CD4-positive, alpha-beta T cell treated with Interleukin-6 for 4 hours (primary cell): ENCODE data around the gene LVRN.
"Not testable (repeated sequence)": the region's sequence is repeated elsewhere in the genome, so short reads cannot be mapped to it uniquely, and the experiment has no call there.

ENCODE experiments used
- DNase-seq: peaks from one replicate; pipeline ENCODE4 v3.0.0-alpha.2; 2020; ENCODE audit warnings: mixed read lengths

Gene LVRN

GRCh38 chr5:115962239-115962564 is at the start of gene LVRN:
Gene LVRN, plus strand, starts transcription at chr5:115962475. Its CDS starts 143 bp downstream, at chr5:115962618.
- DNase-seq: no peak

GRCh38 chr5:115913623-115914400 is 48.5 kb upstream of the LVRN start:
- DNase-seq: not testable (repeated sequence)

- DNase-seq: no peak
Measured at GRCh38 chr5:115920171-115920725, 42.0 kb upstream of the LVRN start.

GRCh38 chr5:115928578-115929407 is 33.5 kb upstream of the LVRN start:
- DNase-seq: not testable (repeated sequence)

- DNase-seq: not testable (repeated sequence)
Measured at GRCh38 chr5:115930171-115930570, 32.1 kb upstream of the LVRN start.

GRCh38 chr5:115930630-115931337 is 31.5 kb upstream of the LVRN start:
- no peak for DNase-seq

GRCh38 chr5:115932991-115933390 is 29.3 kb upstream of the LVRN start:
- no peak for DNase-seq

- DNase-seq: no peak
Measured at GRCh38 chr5:115934388-115934974, 27.8 kb upstream of the LVRN start.

- no peak for DNase-seq
Measured at GRCh38 chr5:115936031-115936430, 26.2 kb upstream of the LVRN start.

- DNase-seq: no peak
Measured at GRCh38 chr5:115939059-115939458, 23.2 kb upstream of the LVRN start.

GRCh38 chr5:115940080-115940810 is 22.0 kb upstream of the LVRN start:
- DNase-seq: no peak

GRCh38 chr5:115941051-115941675 is 21.1 kb upstream of the LVRN start:
- DNase-seq: no peak

- DNase-seq: no peak
Measured at GRCh38 chr5:115944501-115944900, 17.8 kb upstream of the LVRN start.

- DNase-seq: no peak
Measured at GRCh38 chr5:115946655-115947054, 15.6 kb upstream of the LVRN start.

- no peak for DNase-seq
Measured at GRCh38 chr5:115947260-115947659, 15.0 kb upstream of the LVRN start.

- no peak for DNase-seq
Measured at GRCh38 chr5:115948091-115948534, 14.2 kb upstream of the LVRN start.

- DNase-seq: no peak
Measured at GRCh38 chr5:115949096-115949495, 13.2 kb upstream of the LVRN start.

- DNase-seq: no peak
Measured at GRCh38 chr5:115952588-115952987, 9.7 kb upstream of the LVRN start.

GRCh38 chr5:115954144-115954543 is 8.1 kb upstream of the LVRN start:
- no peak for DNase-seq

GRCh38 chr5:115956957-115957356 is 5.3 kb upstream of the LVRN start:
- DNase-seq: no peak
